Gastroesophageal sphincter (tissue), 4 donors: ENCODE measurements around the gene OSGIN1. TPM values are rescaled to one million over a fixed set of nuclear protein-coding genes. Genes with fewer than 3 reads are reported as not detected.

Experiments used
- ATAC-seq: fragments of 150-250 bp; one replicate; pipeline ENCODE4 v1.9.1; 2016; ENCODE audit warnings: mild to moderate bottlenecking, moderate library complexity
- H3K27ac ChIP-seq, 4 donors: fragments of 200-600 bp; sonication (generic) in 3 of 4; 1 replicate in 3 of 4; 2 replicates in 1 of 4; pipeline ENCODE4 v1.5.1; 2016 to 2019
- H3K27me3 ChIP-seq: fragments of 200-600 bp; sonication (generic); one replicate; pipeline ENCODE4 v1.5.1; 2019
- H3K36me3 ChIP-seq, 2 donors: fragments of 200-600 bp; sonication (generic); one replicate each; pipeline ENCODE4 v1.5.1; 2019; ENCODE audit warnings: control low read depth in 1 of 2
- H3K4me1 ChIP-seq, 3 donors: fragments of 200-600 bp; sonication (generic); 1 replicate in 2 of 3; 2 replicates in 1 of 3; pipeline ENCODE4 v1.5.1; 2016 to 2019; ENCODE audit warnings: control low read depth in 2 of 3
- H3K4me3 ChIP-seq, 2 donors: fragments of 200-600 bp; sonication (generic); one replicate each; pipeline ENCODE4 v1.5.1; 2019; ENCODE audit warnings: mild to moderate bottlenecking in 1 of 2, moderate library complexity in 1 of 2
- H3K9me3 ChIP-seq, 3 donors: fragments of 200-600 bp; sonication (generic); one replicate each; pipeline ENCODE4 v1.5.1; 2017 to 2019; ENCODE audit warnings: control low read depth in 2 of 3
- EP300 ChIP-seq: sonication (generic); formaldehyde crosslinking; IDR thresholded peaks from one replicate; pipeline ENCODE4 v1.6.1; 2017; ENCODE audit warnings: antibody characterized with exemption, mild to moderate bottlenecking
- POLR2A ChIP-seq, 2 donors: fragments of 450-650 bp; IDR thresholded peaks; one replicate each; pipeline ENCODE4 v1.6.1; 2017; ENCODE audit warnings: antibody characterized with exemption in 2 of 2, mild to moderate bottlenecking in 2 of 2, moderate library complexity in 1 of 2
- POLR2AphosphoS5 ChIP-seq: sonication (generic); formaldehyde crosslinking; IDR thresholded peaks from one replicate; pipeline ENCODE4 v1.6.1; 2017; ENCODE audit warnings: antibody characterized with exemption
- WGBS, 2 donors: methylation state at CpG; one replicate each; pipeline ENCODE4 v1.1.5; 2018; ENCODE audit warnings: low coverage in 1 of 2; 5-methylcytosine and 5-hydroxymethylcytosine counted together
- total RNA-seq, 4 donors: library from RNA; depleted of rRNA; stranded (reverse); fragments of >200 nt; gene quantifications; one replicate each; pipeline ENCODE4 v1.1.0, GENCODE V29; 2016
- TF ChIP-seq, protein P1 (sequence below), 4 experiments: fragments of 200-600 bp in 2 of 4; fragments of 450-650 bp in 2 of 4; sonication (generic) in 1 of 4; IDR thresholded peaks; one replicate each; pipeline ENCODE4 v1.5.1; 2017 to 2019; ENCODE audit warnings: antibody characterized with exemption in 4 of 4, mild to moderate bottlenecking in 2 of 4, moderate library complexity in 2 of 4

OSGIN1 gene
- total RNA-seq, 4 donors from 2014 or later: 7.9 to 12.5 (median 9.4) TPM

DNA sequence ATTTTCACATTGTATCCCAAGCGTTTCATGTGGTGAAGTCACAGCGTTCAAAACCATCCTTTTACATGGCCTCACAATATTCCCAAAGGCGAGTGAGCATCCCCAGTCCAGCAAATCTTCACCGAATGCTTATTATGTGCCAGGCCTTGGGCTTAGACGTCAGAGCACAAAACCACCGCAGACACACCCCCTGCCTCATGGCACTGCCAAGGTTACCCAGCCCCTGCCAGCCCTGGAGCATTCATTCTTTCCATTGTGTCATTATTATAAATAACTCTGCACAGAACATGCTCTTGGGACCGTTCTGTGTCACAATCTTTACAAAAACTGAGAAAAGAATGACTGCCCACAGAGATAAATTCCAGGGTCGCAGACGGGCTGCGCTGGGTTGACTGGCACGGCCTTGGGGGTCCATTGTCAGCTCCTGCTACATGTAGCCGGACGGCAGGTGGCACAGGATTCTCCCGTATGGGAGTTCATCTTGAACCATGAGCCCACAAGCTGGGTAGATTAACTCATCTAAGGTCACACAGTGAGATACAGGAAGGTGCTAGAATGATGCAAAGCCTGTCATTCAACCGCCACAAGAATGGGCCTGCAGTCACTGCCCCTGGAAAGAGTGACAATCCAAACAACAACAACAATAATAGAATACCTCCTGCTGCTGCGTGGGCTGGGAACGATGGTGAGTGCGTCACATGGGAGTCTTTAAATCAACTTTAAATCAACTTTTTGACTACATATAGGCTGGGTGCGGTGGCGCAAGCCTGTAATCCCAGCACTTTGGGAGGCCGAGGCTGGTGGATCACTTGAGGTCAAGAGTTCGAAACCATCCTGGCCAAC lies 10.5 kb downstream of the OSGIN1 start:
- no peak overlapping the region for H3K27ac ChIP-seq
- no peak for TF ChIP-seq POLR2A (IDR thresholded peaks at IDR 0.05)
- no peak for TF ChIP-seq POLR2AphosphoS5
- TF ChIP-seq EP300: no peak
- TF ChIP-seq, protein P1, sequence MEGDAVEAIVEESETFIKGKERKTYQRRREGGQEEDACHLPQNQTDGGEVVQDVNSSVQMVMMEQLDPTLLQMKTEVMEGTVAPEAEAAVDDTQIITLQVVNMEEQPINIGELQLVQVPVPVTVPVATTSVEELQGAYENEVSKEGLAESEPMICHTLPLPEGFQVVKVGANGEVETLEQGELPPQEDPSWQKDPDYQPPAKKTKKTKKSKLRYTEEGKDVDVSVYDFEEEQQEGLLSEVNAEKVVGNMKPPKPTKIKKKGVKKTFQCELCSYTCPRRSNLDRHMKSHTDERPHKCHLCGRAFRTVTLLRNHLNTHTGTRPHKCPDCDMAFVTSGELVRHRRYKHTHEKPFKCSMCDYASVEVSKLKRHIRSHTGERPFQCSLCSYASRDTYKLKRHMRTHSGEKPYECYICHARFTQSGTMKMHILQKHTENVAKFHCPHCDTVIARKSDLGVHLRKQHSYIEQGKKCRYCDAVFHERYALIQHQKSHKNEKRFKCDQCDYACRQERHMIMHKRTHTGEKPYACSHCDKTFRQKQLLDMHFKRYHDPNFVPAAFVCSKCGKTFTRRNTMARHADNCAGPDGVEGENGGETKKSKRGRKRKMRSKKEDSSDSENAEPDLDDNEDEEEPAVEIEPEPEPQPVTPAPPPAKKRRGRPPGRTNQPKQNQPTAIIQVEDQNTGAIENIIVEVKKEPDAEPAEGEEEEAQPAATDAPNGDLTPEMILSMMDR (IDR thresholded peaks at IDR 0.05): no peak
- H3K4me3 ChIP-seq: no peak overlapping the region
- no peak for ATAC-seq
- WGBS, 2 donors: 77 to 89% methylated on average over 10 to 18 of the region's 22 CpGs
- H3K36me3 ChIP-seq: peaks cover 0 to 85% of the 10 kb centered on the region in 2 donors
- no peaks in the 10 kb centered on the region for H3K9me3 ChIP-seq
- H3K27me3 ChIP-seq: peaks cover 7% of the 10 kb centered on the region
- peaks cover 0 to 6% (median 0%) of the 10 kb centered on the region in 3 donors for H3K4me1 ChIP-seq

DNA sequence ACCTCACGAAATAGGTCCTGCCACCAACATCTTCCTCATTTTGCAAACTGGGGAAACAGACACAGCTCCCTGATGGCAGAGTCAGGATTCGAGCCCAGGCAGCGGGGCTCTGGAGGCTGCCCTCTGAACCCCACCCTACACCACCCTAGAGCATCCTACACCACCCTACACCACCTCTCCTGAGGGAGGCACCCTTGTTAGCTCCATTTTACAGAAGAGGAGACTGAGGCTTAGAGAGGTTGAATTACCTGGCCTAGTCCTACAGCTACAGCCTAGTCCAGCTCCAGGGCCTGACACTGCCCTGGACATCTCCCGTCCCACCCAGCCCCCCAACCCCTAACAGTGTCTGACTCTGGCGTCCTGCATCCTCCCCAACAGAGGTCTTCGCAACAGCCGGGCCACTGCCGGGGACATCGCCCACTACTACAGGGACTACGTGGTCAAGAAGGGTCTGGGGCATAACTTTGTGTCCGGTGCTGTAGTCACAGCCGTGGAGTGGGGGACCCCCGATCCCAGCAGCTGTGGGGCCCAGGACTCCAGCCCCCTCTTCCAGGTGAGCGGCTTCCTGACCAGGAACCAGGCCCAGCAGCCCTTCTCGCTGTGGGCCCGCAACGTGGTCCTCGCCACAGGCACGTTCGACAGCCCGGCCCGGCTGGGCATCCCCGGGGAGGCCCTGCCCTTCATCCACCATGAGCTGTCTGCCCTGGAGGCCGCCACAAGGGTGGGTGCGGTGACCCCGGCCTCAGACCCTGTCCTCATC lies 11.8 kb downstream of the OSGIN1 start:
- Histone ChIP-seq H3K4me1 (peaks cover 0 to 12% (median 0%) of the 10 kb centered on the region in 3 donors), H3K4me3 (no peak overlapping the region), H3K27me3 (peaks cover 20% of the 10 kb centered on the region), H3K9me3 (no peaks in the 10 kb centered on the region), H3K27ac (no peak overlapping the region), H3K36me3 (peaks cover 0 to 72% of the 10 kb centered on the region in 2 donors)
- 60 to 83% methylated on average over 1 to 2 of the region's 26 CpGs for WGBS, 2 donors
- no peak for ATAC-seq
- TF ChIP-seq POLR2AphosphoS5 (no peak), POLR2A (IDR thresholded peaks at IDR 0.05) (no peak), EP300 (no peak)
- TF ChIP-seq, protein P1 (IDR thresholded peaks at IDR 0.05): no peak

DNA sequence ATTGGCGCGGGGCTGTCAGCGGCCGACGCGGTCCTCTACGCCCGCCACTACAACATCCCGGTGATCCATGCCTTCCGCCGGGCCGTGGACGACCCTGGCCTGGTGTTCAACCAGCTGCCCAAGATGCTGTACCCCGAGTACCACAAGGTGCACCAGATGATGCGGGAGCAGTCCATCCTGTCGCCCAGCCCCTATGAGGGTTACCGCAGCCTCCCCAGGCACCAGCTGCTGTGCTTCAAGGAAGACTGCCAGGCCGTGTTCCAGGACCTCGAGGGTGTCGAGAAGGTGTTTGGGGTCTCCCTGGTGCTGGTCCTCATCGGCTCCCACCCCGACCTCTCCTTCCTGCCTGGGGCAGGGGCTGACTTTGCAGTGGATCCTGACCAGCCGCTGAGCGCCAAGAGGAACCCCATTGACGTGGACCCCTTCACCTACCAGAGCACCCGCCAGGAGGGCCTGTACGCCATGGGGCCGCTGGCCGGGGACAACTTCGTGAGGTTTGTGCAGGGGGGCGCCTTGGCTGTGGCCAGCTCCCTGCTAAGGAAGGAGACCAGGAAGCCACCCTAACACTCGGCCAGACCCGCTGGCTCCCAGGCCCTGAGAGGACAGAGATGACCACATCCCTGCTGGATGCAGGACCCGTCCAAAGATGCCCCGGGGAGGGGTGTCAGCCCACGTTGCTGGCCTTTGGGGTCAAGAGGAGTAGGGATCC lies 12.6 kb downstream of the OSGIN1 start:
- peaks cover 0 to 64% of the 10 kb centered on the region in 2 donors for H3K36me3 ChIP-seq
- no peak for ATAC-seq
- H3K27me3 ChIP-seq: peaks cover 21% of the 10 kb centered on the region

DNA sequence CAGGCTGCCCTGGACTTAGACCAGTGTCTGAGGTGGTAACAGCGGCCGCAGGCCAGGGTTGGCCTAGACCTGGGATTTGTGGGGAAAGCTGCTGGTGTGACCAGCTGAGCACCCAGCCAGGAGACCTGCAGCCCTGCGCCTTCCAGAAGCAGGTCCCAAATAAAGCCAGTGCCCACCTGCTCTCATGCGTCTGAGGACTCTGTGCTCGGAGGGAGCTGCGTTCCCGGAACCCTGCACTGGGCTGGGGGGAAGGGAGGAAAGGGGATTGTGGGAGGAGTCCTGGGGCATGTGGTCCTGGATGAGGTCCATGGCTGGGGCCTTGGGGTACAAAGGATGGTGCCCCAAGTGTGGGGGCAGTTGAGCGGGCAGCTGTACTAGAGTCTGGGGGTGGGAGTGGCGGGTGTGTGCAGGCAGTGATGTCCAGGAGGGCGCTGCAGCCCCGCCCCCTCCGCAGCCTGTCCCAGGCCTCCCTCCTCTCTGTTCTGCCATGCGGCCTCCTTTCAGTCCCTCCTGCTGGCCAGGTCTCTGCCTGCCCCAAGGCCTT lies 13.2 kb downstream of the OSGIN1 start:
- Histone ChIP-seq H3K4me1 (peaks cover 0 to 12% (median 0%) of the 10 kb centered on the region in 3 donors), H3K27me3 (peaks cover 21% of the 10 kb centered on the region), H3K36me3 (peaks cover 0 to 58% of the 10 kb centered on the region in 2 donors), H3K27ac (no peak overlapping the region), H3K9me3 (no peaks in the 10 kb centered on the region), H3K4me3 (no peak overlapping the region)
- no peak for ATAC-seq
- TF ChIP-seq EP300 (no peak), POLR2A (IDR thresholded peaks at IDR 0.05) (no peak), POLR2AphosphoS5 (no peak)
- TF ChIP-seq, protein P1 (IDR thresholded peaks at IDR 0.05): no peak
- WGBS, 2 donors: 90 to 100% methylated on average over 2 of the region's 13 CpGs

More for the DNA sequence above, 12.6 kb downstream of the OSGIN1 start:
- TF ChIP-seq POLR2A (IDR thresholded peaks at IDR 0.05) (no peak), POLR2AphosphoS5 (no peak)
- TF ChIP-seq, protein P1 (IDR thresholded peaks at IDR 0.05): no peak
- Histone ChIP-seq H3K27ac (no peak overlapping the region), H3K4me3 (no peak overlapping the region), H3K4me1 (peaks cover 0 to 12% (median 0%) of the 10 kb centered on the region in 3 donors), H3K9me3 (no peaks in the 10 kb centered on the region)
- WGBS, 2 donors: no CpG with 5 or more reads among the region's 36 CpGs
